Medulla oblongata (tissue), 1 donor: Measurements from ENCODE around the gene TBPL1.
"Not testable (repeated sequence)": the region's sequence is repeated elsewhere in the genome, so short reads cannot be mapped to it uniquely, and the experiment has no call there.

Experiments
- DNase-seq: peaks from one replicate; pipeline ENCODE4 v3.0.0-alpha.2; 2015; ENCODE audit errors: extremely low spot score

TBPL1 gene

DNA sequence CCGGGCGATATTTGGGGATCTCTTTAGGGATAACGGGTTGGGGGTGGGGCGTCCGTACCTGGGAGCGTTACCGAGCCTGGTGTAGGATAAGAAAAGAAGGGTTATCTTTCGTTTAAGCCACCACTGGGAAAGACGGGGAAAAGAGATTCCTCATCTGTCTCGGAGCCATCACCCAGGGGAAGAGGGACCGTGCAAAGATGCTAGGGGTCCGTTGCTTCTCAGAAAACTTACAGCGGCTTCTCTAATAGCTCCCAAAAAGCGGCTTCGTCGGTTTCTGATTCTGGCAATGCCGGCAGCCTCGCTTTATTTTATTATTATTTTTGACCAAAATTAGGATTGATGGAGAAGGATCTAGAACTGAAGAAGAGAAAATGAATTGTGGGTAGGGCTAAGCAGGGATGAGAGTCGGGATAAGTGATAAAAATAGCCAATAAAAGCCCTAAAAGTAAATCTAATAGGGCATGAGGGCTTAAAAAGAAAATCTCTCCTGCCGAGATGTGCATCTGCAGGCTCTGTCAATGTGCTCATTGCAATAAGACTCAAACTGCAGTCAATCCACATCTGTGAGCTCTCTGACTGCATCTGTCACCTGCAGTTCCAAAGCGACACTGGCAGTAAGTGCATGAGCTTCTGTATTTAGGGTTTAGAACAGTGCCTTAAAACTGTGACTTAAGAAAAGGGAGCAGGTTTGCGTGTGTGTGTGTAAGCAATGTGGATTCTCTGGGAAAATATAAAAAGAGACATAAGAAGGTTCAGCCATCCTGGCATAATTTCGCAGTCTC lies 801 bp downstream of the TBPL1 start:
- no peak for DNase-seq

DNA sequence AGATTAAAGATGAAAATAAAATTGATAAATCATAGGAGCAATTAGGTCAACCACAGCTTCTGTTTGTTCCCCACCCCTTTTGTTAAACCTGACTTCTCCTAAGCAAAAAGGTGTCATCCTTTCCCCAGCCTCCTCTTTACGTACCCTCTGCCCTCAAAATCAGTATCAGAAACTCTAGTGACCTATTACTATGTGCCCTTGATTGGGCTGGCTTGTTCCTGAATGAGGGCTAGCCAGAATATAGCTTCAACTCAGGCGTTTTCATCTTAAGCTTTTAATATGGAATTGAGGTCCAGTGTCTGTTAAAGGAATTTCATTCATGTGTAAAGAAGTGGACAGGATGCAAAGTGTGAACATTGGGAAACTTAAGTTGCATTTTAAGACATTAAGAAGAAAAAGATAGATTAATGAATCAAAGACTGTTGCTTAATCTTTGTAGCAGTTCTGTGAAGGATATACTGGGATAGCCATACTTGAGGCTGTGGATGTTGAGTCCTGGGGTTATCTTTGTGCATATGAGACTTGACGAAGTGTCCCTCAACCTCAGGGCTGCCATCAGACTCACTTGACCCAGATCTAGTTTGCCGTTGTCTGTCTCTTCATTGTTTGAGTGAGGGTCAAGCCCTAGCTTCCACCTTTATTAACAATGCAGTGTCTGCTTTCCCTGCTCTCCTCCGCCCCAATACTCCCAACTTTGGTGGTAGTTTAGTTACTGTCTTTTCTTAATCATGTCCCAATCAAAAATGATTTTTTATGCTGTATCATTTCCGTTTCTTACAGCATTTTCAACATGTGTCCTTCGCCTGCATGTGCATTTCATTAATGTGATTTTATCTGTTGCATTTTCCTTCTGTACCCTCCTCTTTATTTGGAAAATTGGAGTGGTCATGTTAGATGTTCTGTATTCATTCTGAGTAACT lies 1.9 kb downstream of the TBPL1 start:
- no peak for DNase-seq

DNA sequence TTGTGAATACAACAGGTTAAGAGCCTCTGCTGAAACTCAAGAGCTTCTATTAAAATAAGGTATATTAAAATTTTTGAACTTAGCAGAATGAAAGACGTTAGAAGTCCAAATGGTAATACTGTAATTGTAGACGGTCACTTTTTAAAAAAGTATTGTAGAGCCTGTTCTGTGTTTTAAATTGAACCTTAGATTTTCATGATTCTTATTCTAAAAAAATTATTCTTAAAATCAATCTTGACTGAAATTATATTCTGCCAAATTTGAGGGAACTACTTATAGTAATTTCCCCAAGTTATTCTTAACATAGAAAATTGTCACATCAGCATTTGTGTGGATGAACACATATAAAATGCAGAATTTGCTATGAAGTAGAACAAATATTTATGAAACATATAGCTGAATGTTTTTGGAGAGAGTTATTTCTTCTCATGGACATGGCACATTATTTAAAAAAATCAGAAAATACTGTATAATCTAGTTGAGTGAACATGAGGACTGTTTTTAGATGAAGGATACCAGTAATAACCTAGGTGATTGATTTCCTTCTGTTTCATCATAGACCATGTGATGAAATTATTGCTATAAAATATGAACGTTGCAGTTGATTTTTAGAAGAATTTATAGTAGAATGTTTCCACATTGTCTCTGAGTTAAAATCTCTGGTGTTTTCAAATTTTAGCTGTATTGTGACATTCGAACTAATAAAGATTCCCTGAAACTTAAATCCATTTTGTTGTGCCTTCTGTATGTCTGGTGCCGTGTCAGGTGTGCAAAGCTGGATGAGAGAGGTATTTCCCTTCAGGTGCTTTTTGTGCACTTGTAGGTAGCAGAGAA lies 2.8 kb downstream of the TBPL1 start:
- DNase-seq: no peak

DNA sequence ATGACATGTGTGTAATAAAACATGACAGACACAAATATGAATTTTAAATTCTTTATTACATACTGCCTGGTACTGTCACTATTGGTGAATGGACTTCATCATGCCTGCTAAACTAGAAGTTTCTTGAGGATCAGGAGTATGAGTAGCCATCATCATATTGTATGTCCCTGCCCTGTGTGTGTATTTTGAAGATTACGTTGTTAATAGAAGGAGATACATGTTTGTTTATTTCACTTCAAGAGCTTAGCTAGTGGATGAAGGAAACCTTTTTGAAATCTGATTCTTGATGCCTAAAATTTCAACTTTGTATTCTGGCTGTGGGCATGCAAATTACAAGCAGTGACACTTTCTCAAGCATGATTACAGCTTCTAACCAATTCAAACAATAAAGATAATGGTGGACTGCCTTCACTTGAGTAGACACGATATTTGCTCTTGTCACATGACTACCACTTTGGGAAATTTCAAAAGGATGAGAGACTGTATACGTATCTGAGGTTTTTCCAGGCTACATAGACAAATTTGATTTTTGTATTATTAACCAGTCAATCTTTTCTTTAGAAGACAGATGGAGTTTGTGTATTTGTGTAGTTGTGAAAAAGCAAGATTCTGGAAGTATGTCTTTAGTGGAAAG lies 3.5 kb downstream of the TBPL1 start:
- DNase-seq: no peak

DNA sequence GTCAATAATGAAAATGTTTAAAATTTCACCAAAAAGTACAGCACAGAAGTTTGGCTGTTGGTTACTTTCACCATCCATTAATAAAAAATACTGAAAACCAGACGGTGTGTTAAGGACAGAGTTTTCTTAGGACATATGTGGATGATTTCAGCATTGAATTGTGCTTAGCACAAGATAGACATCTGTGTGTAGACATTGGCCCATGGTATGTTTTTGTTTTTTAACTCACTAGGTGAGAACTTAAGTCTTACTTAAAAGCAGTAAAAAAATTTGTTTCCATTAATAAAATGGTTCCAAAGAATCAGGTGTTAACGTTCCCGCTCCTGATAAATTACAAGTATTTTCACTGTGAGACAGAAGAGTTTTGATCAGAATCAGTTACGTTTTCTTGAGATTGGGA lies 4.2 kb downstream of the TBPL1 start:
- no peak for DNase-seq

DNA sequence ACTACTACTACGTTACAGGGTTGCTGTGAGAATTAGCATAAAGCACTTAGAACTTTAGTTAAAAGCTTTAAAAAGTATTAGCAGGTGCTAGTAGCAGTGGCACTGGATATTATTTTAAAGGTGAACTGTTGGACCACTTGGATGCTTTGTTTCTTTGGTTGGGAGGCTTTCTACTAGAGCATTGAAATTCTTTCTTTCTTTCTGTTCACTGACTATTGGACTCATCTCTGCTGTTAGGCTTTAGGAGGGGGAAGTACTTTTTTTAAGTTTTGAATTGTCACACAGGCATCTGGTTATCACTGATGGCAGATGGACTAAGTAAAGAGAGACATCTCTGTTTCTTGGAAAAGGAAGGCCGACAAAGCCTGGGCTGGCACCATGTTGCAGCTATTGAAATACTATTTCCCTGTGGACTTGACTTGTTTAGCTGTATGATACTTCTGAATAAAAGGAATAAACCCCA lies 4.8 kb downstream of the TBPL1 start:
- DNase-seq: no peak

DNA sequence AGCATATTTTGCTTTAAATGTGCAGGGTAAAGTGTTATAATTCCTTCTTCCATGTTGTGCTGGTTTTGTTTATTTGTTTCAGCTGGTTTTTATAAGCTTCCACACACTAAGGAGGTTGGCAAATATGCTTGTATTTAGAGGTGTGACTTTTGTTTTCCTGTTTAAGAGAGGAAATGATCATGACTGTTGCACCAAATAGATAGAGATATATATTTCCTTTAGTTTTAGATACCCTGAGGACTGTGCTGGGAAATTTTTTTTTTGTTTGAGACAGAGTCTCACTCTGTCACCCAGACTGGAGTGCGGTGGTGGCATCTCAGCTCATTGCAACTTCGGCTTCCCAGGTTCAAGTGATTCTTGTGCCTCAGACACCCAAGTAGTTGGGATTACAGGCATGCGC lies 5.8 kb downstream of the TBPL1 start:
- no peak for DNase-seq

DNA sequence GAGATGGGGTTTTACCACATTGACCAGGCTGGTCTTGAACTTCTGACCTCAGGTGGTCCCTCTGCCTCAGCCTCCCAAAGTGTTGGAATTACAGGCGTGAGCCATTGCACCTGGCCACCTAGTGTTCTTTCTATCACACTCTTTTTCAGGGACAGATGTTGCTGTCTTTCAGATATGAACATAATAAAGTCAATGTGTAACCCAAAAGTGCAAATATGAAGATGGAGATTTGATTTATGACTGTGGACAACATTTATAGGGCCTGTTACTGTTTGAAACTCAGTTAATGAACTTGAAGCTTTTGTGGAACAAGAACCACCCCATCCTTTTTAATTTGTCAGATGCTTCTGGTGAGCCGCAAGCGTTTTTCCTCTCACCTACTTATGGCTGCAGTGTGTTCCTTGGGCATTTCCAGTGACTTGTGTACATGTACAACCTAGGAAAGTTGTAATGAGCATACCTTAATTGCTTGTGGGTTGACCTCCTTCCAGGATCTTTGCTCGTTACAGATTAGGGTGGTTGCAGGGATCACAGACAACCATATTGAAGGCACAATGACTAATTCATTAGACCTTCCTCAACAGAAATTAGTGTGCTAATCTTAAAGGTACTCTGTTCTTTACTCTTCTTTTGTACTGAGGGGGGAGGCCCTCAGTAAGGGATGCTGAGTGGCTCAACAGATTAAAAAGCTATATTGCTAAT lies 6.8 kb downstream of the TBPL1 start:
- no peak for DNase-seq

DNA sequence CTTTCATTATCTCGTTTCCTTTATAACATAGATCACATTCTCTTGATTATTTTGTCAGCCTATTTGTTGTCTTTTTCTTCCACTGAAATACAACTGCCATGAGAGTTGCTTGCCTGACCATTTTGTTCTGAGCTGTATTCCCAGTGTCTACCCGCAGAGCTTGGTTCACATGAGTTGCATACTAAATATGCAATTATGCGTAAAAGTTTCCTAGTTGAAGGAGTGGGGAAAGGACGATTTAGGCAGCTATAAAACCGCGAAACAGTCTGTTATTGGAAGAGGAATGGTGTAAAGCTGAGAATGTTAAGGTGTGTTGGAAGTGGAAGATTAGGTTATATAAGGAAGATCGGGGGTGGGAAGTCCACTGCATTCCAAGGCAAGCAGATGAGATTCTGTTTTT lies 8.8 kb downstream of the TBPL1 start:
- DNase-seq: no peak

DNA sequence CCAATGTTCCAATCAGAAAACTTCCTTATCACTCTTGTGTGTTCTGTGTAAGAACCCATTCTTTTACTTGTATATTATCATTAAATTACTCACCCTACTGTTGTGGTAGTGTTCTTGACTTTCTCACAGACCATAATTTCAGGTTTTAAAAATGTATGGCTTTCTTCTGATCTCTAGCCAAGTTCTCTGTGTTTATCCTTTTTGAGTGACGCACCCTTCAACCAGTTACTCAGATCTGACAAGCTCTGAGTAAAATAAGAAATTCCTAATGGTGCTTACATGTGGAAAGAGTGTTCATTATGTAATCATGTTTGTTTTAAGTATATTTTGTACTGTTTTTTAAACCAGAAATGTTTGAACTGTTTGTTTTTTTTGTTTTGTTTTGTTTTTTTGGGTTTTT lies 11.0 kb downstream of the TBPL1 start:
- no peak for DNase-seq

DNA sequence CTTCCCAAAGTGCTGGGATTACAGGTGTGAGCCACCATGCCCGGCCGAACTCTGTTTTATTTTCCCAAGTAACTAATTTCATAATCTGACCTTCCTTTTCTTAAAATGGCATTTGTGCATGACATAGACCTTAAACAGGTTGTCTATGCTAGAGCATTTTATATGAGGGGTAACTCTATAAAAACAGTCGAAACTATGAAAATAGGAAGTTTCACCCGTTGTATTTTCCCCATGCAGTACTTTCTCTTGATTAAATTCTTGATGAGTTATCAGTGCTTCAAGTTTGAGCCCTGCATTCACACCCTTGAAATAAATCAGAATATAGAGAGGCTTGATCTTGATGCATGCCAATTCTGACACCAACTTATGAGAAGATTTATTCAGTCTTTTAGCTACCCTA lies 11.7 kb downstream of the TBPL1 start:
- DNase-seq: no peak

DNA sequence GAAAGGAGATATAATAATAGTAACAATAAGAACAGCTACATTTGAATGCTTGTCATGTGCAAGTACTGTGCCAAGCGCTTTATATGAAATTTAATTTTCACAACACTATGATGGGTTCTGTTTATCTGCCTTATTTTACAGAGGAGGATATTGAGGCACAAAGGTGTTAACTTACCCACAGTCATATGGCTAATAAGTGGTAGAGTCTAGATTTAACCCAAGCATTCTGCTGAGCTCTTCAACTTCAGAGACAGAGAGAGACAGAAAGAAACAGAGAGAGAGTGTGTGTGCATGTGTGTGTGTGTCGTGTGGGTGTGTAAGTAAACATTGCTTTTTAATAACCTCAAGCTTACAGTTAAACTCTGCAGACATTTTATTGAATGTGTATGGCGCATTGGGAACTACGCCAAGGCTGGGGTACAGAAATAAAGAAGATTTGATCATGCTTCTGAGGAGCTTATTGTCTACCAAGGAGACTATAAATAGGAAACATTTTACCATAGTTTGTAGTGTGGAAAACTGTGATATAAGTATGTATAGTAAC lies 12.9 kb downstream of the TBPL1 start:
- no peak for DNase-seq

DNA sequence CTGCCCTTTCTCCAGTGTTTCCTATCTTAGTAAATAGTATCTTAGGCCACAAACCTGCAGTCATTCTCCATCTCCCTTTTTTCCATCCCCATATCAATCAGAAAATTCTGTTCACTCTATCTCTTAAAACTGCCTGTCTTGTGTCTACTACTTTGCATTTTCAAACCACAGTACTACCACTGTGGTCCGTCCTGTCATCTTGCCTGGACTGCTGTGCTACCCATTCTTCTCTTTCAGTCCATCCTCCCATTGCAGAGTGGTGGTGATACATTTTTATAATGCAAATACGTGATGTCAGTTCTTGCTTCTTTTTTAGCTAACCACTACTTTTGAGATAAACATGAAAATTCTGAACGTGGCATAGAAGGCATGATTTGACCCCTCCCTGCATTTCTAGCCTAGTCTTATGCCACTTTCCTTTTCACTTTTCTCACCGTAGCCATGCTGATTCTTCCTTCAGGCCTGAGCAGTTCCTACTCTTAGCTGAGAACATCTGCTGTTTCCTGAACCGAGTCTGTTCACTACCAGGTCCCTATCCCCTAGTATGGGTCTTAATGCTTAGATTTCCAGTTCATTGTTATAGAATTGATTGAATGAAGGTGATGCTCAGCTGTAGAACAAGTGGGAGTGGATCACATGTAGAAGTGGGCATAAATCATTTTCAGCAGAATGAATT lies 13.8 kb downstream of the TBPL1 start:
- DNase-seq: no peak

DNA sequence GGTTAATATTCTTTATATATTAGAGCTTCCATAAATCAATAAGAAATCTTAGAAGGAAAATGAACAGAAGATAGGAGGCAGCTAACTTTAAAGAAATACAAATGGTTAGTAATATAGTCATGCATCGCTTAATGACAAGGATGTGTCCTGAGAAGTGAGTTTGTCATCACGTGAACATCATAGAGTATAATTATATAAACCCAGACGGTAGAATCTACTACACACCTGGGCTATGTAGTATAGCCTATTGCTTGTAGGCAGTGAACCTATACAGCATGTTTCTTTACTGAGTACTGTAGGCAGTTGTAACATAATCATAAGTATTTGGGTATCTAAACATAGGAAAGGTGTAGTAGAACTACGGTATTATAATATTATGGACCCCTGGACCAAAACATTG lies 14.3 kb downstream of the TBPL1 start:
- no peak for DNase-seq

DNA sequence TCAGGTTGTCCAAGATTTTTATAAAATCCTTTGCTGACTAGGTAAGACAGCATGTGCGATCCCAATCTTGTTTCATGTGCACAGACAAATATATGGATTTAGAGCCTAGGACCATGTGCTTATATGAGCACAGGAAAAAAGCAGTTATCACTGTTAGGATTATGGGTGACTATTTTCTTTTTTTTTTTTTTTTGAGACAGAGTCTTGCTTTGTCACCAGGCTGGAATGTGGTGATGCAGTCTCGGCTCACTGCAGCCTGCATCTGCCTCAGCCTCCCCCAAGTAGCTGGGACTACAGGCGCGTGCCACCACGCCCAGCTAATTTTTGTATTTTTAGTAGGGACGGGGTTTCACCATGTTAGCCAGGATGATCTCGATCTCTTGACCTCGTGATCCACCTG lies 14.8 kb downstream of the TBPL1 start:
- not testable (repeated sequence) for DNase-seq

DNA sequence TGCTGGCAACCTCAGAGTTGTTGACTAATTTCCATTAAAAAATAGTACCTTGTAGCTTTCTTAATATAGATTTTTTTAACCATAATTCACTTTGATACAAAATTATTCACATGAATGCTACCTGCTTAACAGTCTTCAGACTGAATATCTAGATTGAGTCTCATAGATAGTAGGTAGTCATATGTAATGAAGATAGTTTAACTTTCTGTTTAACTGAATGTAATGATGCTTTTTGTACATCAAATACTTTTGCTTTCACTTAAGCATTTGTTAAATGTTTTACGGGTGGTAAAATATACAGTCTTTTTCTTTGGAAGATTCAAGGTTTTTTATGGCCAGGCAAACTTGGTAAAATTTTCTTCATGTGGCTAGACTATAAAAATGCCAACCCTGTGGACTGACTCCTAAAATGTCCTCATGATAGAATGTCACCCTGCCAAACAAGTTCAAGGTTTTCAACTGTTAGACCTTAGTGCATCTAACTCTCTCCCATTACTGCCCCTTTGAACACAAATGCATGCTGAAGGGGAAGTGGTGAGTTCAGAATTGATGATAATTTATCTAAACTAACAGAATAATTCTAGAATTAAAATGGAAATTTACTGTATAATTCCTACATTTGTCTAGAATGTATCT lies 16.4 kb downstream of the TBPL1 start:
- DNase-seq: no peak

DNA sequence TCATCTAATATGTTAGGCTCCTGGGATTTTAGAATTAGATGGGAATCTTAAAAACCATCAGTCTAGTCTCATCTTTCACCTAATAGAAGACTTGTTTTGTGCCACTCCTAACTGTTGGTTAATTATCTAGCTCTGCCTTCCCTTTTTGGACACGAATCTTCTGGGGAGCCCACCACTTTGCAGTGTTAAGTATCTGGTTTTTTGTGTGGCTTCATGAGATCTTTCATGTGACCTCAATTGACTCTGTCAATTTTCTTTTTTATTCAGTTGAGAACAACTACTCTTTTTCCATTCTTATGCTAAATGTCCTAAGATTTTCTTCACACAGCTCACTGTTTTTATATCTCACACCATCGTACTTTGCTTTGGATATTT lies 16.9 kb downstream of the TBPL1 start:
- no peak for DNase-seq

DNA sequence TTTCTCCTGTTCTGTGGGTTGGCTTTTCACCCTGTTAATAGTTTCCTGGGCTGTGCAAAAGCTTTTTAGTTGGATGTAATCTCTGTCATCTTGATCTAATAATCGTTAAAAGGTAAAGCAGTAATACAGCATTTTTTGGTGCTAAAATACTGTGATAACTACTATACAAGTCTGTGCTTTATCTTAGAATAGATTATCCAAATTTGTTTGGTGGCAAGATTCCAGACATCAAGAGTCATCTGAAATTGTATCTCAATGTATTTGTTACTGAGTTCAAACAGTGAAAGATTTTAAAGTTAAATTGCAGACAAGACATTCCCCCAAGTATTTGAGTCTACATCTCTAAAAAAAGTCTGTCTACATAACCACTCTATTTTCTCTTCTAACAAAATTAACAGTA lies 18.8 kb downstream of the TBPL1 start:
- DNase-seq: no peak

DNA sequence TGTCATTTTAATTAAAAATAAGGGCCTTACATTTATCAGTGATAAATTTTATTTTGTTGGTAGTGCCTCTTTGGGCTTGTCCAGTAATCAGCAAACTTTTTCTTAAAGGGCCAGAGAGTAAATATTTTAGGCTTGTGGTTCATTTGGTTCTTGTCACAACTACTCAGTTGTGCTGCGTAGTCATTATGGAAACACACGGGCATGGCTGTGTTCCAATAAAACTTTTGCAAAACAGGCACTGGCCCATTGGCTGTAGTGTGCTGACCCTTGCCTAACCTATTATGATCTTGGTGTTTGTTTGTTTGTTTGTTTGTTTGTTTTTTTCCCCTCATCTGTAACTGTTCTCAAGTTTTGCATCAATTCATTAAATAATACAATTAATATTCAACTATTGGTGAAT lies 19.4 kb downstream of the TBPL1 start:
- DNase-seq: no peak
